Measurements from ENCODE around the gene CH25H. TPM values are rescaled to one million over a fixed set of nuclear protein-coding genes. Genes with fewer than 3 reads are reported as not detected.

Gene CH25H
- total and polyA plus RNA-seq, 10 of the 15 experiments (the other 5 are each of a cell fraction or from before 2014, with no cell fraction given), result not detected

DNA sequence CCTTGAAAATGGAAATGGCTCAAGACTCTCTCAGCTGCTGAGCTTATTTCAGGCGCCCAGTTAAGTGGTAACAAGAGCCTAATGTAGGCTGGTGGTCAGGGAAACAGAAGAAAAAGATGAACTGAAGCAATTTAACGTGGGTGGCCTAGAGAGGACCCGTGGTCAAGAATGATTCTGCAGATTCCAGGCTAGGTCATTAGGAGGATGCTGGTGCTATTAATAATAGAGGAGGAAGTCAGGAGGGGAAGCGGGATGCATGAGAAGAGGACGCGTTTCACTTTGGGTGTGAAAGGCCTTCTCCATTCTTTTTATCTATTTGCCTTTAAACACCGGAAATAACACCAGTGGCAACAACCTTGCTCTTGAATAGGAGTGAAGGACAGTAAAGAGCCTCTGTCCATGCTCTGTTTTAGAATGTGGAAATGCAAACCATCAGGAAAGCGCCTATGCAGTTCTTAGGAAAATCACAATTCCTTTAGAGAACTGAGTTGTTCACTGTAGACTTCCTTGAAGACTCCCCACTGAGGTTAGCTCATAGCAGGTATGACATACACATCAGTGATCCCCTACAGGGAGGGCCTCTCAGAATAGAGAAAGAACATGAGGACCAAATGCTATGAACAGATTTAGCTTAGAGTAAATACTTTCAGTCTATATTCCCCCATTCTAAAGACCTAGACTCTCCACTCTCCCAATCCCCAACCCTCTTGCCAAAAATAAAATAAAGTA lies 35.9 kb upstream of the CH25H start (continued):
- TF ChIP-seq EZH2 (IDR thresholded peaks at IDR 0.05; ENCODE audit: borderline replicate concordance, control insufficient read depth, low read depth, low read length), result no peak
- no peak for TF ChIP-seq USF2 (IDR thresholded peaks at IDR 0.05; ENCODE audit: borderline replicate concordance, low read depth, low read length)
- no peak for TF ChIP-seq KLF5 (IDR thresholded peaks at IDR 0.05; ENCODE audit: partially characterized antibody)
- TF ChIP-seq ZNF687 (IDR thresholded peaks at IDR 0.05), result no peak
- TF ChIP-seq RBBP5 (conservative IDR thresholded peaks at IDR 0.05), result no peak
- no peak for TF ChIP-seq HDGF (IDR thresholded peaks at IDR 0.05)
- no peak for TF ChIP-seq PKNOX1 (IDR thresholded peaks at IDR 0.05)
- TF ChIP-seq, protein P1, sequence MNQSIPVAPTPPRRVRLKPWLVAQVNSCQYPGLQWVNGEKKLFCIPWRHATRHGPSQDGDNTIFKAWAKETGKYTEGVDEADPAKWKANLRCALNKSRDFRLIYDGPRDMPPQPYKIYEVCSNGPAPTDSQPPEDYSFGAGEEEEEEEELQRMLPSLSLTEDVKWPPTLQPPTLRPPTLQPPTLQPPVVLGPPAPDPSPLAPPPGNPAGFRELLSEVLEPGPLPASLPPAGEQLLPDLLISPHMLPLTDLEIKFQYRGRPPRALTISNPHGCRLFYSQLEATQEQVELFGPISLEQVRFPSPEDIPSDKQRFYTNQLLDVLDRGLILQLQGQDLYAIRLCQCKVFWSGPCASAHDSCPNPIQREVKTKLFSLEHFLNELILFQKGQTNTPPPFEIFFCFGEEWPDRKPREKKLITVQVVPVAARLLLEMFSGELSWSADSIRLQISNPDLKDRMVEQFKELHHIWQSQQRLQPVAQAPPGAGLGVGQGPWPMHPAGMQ (IDR thresholded peaks at IDR 0.05; ENCODE audit: borderline replicate concordance), result no peak
- TF ChIP-seq MTA3 (IDR thresholded peaks at IDR 0.05; ENCODE audit: borderline replicate concordance, low read length), result 0 out of 2 replicates have a peak, but pooled peaks have one; percentile 61
- 0 out of 2 replicates have a peak, but pooled peaks have one; percentile 8 for TF ChIP-seq BCL11A (IDR thresholded peaks at IDR 0.05; ENCODE audit: low read depth, low read length)
- TF ChIP-seq ZNF217 (IDR thresholded peaks at IDR 0.05), result no peak
- TF ChIP-seq NFXL1 (IDR thresholded peaks at IDR 0.05; ENCODE audit: borderline replicate concordance), result no peak
- no peak for TF ChIP-seq PML (IDR thresholded peaks at IDR 0.05; ENCODE audit: low read length)
- no peak for TF ChIP-seq ZBTB40 (IDR thresholded peaks at IDR 0.05; ENCODE audit: borderline replicate concordance)
- TF ChIP-seq NR2F1 (conservative IDR thresholded peaks at IDR 0.05), result no peak
- TF ChIP-seq, protein P2, sequence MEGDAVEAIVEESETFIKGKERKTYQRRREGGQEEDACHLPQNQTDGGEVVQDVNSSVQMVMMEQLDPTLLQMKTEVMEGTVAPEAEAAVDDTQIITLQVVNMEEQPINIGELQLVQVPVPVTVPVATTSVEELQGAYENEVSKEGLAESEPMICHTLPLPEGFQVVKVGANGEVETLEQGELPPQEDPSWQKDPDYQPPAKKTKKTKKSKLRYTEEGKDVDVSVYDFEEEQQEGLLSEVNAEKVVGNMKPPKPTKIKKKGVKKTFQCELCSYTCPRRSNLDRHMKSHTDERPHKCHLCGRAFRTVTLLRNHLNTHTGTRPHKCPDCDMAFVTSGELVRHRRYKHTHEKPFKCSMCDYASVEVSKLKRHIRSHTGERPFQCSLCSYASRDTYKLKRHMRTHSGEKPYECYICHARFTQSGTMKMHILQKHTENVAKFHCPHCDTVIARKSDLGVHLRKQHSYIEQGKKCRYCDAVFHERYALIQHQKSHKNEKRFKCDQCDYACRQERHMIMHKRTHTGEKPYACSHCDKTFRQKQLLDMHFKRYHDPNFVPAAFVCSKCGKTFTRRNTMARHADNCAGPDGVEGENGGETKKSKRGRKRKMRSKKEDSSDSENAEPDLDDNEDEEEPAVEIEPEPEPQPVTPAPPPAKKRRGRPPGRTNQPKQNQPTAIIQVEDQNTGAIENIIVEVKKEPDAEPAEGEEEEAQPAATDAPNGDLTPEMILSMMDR (IDR thresholded peaks at IDR 0.05 in 2 of 3, conservative IDR thresholded peaks at IDR 0.05 in 1 of 3; ENCODE audit: control insufficient read depth in 2 of 3, extremely low read depth in 1 of 3, insufficient read depth in 1 of 3, low read depth in 3 of 3, low read length in 3 of 3), result no peak
